Measurements from ENCODE around the gene MRPS27. TPM values are rescaled to one million over a fixed set of nuclear protein-coding genes. Genes with fewer than 3 reads are reported as not detected.

The MRPS27 gene
- total and polyA plus RNA-seq, 2 of the 4 experiments (the other 2 are of a cell fraction), result 46.9 to 90.5 TPM

DNA sequence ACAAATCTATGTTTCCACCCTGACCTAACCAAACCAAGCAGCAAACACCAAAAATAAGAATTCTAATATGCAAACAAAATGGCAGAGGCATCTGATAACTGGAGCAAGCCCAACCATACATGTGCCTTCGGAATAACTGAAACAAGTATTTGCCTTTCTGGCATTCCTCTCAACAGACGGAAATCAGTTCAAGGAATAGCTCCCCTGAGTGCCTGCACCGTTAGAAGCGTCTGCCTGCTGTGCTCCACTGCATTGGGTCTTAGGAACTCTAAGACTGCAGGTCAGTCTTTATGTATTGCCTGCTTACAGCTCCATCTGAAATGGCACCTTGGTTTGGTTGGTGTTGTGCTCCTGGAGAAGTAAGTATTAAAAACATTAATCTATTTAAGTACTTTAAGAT, 98.5 kb downstream of the MRPS27 start:
- Histone ChIP-seq H4K20me1 (ENCODE audit: insufficient read depth, low read length) (0 out of 2 replicates have a peak, but pooled peaks cover 3% of the 10 kb centered on the region), H3K56ac (ENCODE audit: extremely low read depth, insufficient read depth, low read length) (no peak overlapping the region), H2AK9ac (replicated peaks; ENCODE audit: low read depth, low read length, poor library complexity) (no peak overlapping the region), H3K4me2 (ENCODE audit: low read depth, low read length) (no peak overlapping the region), H3K18ac (ENCODE audit: low read depth, low read length) (no peak overlapping the region), H2BK5ac (ENCODE audit: low read depth, low read length, poor library complexity, severe bottlenecking) (no peak overlapping the region), H3K27me3 (ENCODE audit: control insufficient read depth, insufficient read depth, low read length) (no peaks in the 10 kb centered on the region), H2BK20ac (ENCODE audit: low read depth, low read length) (no peak overlapping the region), H3K9me3 (ENCODE audit: control insufficient read depth, insufficient read depth, low read length) (no peaks in the 10 kb centered on the region), H3K4me1 (ENCODE audit: control insufficient read depth, insufficient read depth, low read length) (peaks cover 3% of the 10 kb centered on the region), H2BK15ac (ENCODE audit: low read depth, low read length) (no peak overlapping the region), H3K9me1 (ENCODE audit: insufficient read depth, low read length) (peaks cover 5% of the 10 kb centered on the region), H2AK5ac (ENCODE audit: low read depth, low read length) (no peak overlapping the region), H3K4ac (ENCODE audit: low read depth, low read length) (no peak overlapping the region), H2BK120ac (ENCODE audit: low read depth, low read length) (no peak overlapping the region), H3K14ac (replicated peaks; ENCODE audit: low read depth, low read length) (no peak overlapping the region), H3K27ac (ENCODE audit: insufficient read depth, low read length) (no peak overlapping the region), H2AFZ (replicated peaks; ENCODE audit: low read length, poor library complexity) (no peak overlapping the region), H3K36me3 (ENCODE audit: control insufficient read depth, insufficient read depth, low read length) (peaks cover 29% of the 10 kb centered on the region), H4K5ac (ENCODE audit: low read depth, low read length) (no peak overlapping the region), H3K9ac (ENCODE audit: low read depth, low read length) (no peak overlapping the region), H4K91ac (ENCODE audit: insufficient read depth, low read depth, low read length) (no peak overlapping the region), H3K79me1 (ENCODE audit: low read depth in 1 of 2, low read length in 2 of 2) (peaks cover 0 to 5% of the 10 kb centered on the region in 2 experiments; a peak in 1 of 4 replicates), H3K4me3 (ENCODE audit: insufficient read depth, low read depth, low read length) (no peak overlapping the region), H3K23ac (ENCODE audit: low read depth, low read length) (no peak overlapping the region), H4K8ac (ENCODE audit: low read depth in 2 of 2, low read length in 2 of 2) (no peak overlapping the region)
- ChIA-PET POLR2A (ENCODE audit: unreplicated experiment) (no interaction called here), CTCF (no interaction called here)
- in situ Hi-C loops (cut with MboI; ENCODE audit: low sequenced_read_pairs) (no loop called here), intact Hi-C loops (cut with micrococcal nuclease) (no loop called here), dilution Hi-C loops (cut with HindIII; ENCODE audit: low sequenced_read_pairs, unreplicated experiment) (no loop called here)
- no TSS peak for BruUV-seq (replicated peaks)
- ATAC-seq (ENCODE audit: low read depth) (no peak), DNase-seq (no peak)
- 100% methylated on average over 1 of the region's 4 CpGs; no CpG with 5 or more reads in 1 of the 2 experiments for WGBS, 2 experiments (ENCODE audit: extremely low coverage in 2 of 2, insufficient read length in 1 of 2)
- TF ChIP-seq CEBPB (IDR thresholded peaks at IDR 0.05; ENCODE audit: low read depth, low read length), result no peak
- no peak for TF ChIP-seq FOS (IDR thresholded peaks at IDR 0.05; ENCODE audit: low read depth, low read length)
- TF ChIP-seq, protein P1, sequence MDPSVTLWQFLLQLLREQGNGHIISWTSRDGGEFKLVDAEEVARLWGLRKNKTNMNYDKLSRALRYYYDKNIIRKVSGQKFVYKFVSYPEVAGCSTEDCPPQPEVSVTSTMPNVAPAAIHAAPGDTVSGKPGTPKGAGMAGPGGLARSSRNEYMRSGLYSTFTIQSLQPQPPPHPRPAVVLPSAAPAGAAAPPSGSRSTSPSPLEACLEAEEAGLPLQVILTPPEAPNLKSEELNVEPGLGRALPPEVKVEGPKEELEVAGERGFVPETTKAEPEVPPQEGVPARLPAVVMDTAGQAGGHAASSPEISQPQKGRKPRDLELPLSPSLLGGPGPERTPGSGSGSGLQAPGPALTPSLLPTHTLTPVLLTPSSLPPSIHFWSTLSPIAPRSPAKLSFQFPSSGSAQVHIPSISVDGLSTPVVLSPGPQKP (IDR thresholded peaks at IDR 0.05; ENCODE audit: borderline replicate concordance, low read depth, low read length), result no peak
- TF ChIP-seq RFX5 (IDR thresholded peaks at IDR 0.05; ENCODE audit: low read depth, low read length), result no peak
- TF ChIP-seq SMC3 (IDR thresholded peaks at IDR 0.05; ENCODE audit: low read depth, low read length), result no peak
